IMR-90 (cell line): ENCODE data around the gene TPPP. TPM values are rescaled to one million over a fixed set of nuclear protein-coding genes. Genes with fewer than 3 reads are reported as not detected.

Experiments used
- ATAC-seq: fragments of 200-7000 bp; cut with Tn5 transposase; 2 replicates; pipeline ENCODE4 v1.9.1; 2020; ENCODE audit warnings: low read depth, mild to moderate bottlenecking, moderate library complexity
- BruUV-seq: library from RNA; stranded (reverse); fragments of 400-500 nt; replicated peaks from 2 replicates; lab custom pipeline; 2021; lab: Mats Ljungman, UMichigan
- CTCF ChIA-PET: fragments of 300-600 bp; formaldehyde crosslinking; extraction: SDS; loops from one replicate; lab custom pipeline; 2021; ENCODE audit warnings: antibody characterized with exemption; lab: Yijun Ruan, JAX
- POLR2A ChIA-PET: fragments of 300-600 bp; sonication (Branson Sonifier 250); formaldehyde crosslinking; loops from one replicate; lab custom pipeline; 2022; ENCODE audit warnings: antibody characterized with exemption; ENCODE audit not compliant: unreplicated experiment; lab: Charles Lee
- DNase-seq: peaks from one replicate; pipeline ENCODE4 v3.0.0; 2013
- H2AFZ ChIP-seq: replicated peaks from 2 replicates; pipeline ENCODE3; 2013; ENCODE audit warnings: low read length, mild to moderate bottlenecking; ENCODE audit not compliant: poor library complexity
- H2AK5ac ChIP-seq: 2 replicates; pipeline ENCODE4 v1.6.1; 2013; ENCODE audit warnings: low read depth, low read length, inconsistent platforms
- H2AK9ac ChIP-seq: replicated peaks from 2 replicates; pipeline ENCODE3; 2013; ENCODE audit warnings: mild to moderate bottlenecking, low read depth, low read length, moderate library complexity; ENCODE audit not compliant: poor library complexity
- H2BK120ac ChIP-seq: 2 replicates; pipeline ENCODE4 v1.6.1; 2013; ENCODE audit warnings: low read depth, low read length, inconsistent platforms
- H2BK15ac ChIP-seq: 3 replicates; pipeline ENCODE4 v1.6.1; 2013; ENCODE audit warnings: low read depth, low read length, inconsistent platforms
- H2BK20ac ChIP-seq: 2 replicates; pipeline ENCODE4 v1.6.1; 2013; ENCODE audit warnings: low read depth, mild to moderate bottlenecking, inconsistent platforms, low read length, moderate library complexity
- H2BK5ac ChIP-seq: 2 replicates; pipeline ENCODE4 v1.6.1; 2013; ENCODE audit warnings: mild to moderate bottlenecking, low read depth, low read length, inconsistent platforms; ENCODE audit not compliant: poor library complexity, severe bottlenecking
- H3K14ac ChIP-seq: replicated peaks from 2 replicates; pipeline ENCODE4 v1.6.1; 2013; ENCODE audit warnings: low read depth, low read length, inconsistent platforms
- H3K18ac ChIP-seq: 2 replicates; pipeline ENCODE4 v1.6.1; 2013; ENCODE audit warnings: low read depth, low read length, control low read depth
- H3K23ac ChIP-seq: 2 replicates; pipeline ENCODE4 v1.6.1; 2013; ENCODE audit warnings: low read depth, low read length, inconsistent platforms
- H3K27ac ChIP-seq: 2 replicates; pipeline ENCODE4 v1.5.1; 2013; ENCODE audit warnings: mild to moderate bottlenecking, control low read depth, low read length; ENCODE audit not compliant: insufficient read depth
- H3K27me3 ChIP-seq: 2 replicates; pipeline ENCODE4 v1.6.1; 2013; ENCODE audit warnings: low read length; ENCODE audit not compliant: control insufficient read depth, insufficient read depth
- H3K36me3 ChIP-seq: 2 replicates; pipeline ENCODE4 v1.6.1; 2013; ENCODE audit warnings: low read length, mixed read lengths; ENCODE audit not compliant: control insufficient read depth, insufficient read depth
- H3K4ac ChIP-seq: 2 replicates; pipeline ENCODE4 v1.6.1; 2013; ENCODE audit warnings: low read depth, low read length, inconsistent platforms
- H3K4me1 ChIP-seq: 2 replicates; pipeline ENCODE4 v1.6.1; 2013; ENCODE audit warnings: low read length, mixed read lengths; ENCODE audit not compliant: control insufficient read depth, insufficient read depth
- H3K4me2 ChIP-seq: 2 replicates; pipeline ENCODE4 v1.6.1; 2013; ENCODE audit warnings: low read depth, mild to moderate bottlenecking, control low read depth, low read length, moderate library complexity
- H3K4me3 ChIP-seq: 2 replicates; pipeline ENCODE4 v1.5.1; 2013; ENCODE audit warnings: low read depth, mild to moderate bottlenecking, control low read depth, low read length, moderate library complexity; ENCODE audit not compliant: insufficient read depth
- H3K56ac ChIP-seq: 2 replicates; pipeline ENCODE4 v1.6.1; 2013; ENCODE audit warnings: low read length, inconsistent platforms; ENCODE audit not compliant: insufficient read depth; ENCODE audit errors: extremely low read depth
- H3K79me1 ChIP-seq, 2 experiments: 2 replicates each; pipeline ENCODE4 v1.6.1; 2013; ENCODE audit warnings: low read length in 2 of 2, inconsistent platforms in 1 of 2, low read depth in 1 of 2
- H3K9ac ChIP-seq: 2 replicates; pipeline ENCODE4 v1.6.1; 2013; ENCODE audit warnings: low read depth, low read length, control low read depth
- H3K9me1 ChIP-seq: 2 replicates; pipeline ENCODE4 v1.6.1; 2013; ENCODE audit warnings: low read length, inconsistent platforms; ENCODE audit not compliant: insufficient read depth
- H3K9me3 ChIP-seq: 2 replicates; pipeline ENCODE4 v1.6.1; 2013; ENCODE audit warnings: low read length; ENCODE audit not compliant: control insufficient read depth, insufficient read depth
- H4K20me1 ChIP-seq: 2 replicates; pipeline ENCODE4 v1.6.1; 2013; ENCODE audit warnings: low read length, inconsistent platforms; ENCODE audit not compliant: insufficient read depth
- H4K5ac ChIP-seq: 2 replicates; pipeline ENCODE4 v1.6.1; 2013; ENCODE audit warnings: mild to moderate bottlenecking, low read depth, low read length, control low read depth
- H4K8ac ChIP-seq, 2 experiments: 2 replicates each; pipeline ENCODE4 v1.6.1; 2013; ENCODE audit warnings: low read depth in 2 of 2, low read length in 2 of 2, control low read depth in 1 of 2, inconsistent platforms in 1 of 2
- H4K91ac ChIP-seq: 2 replicates; pipeline ENCODE4 v1.6.1; 2013; ENCODE audit warnings: low read depth, low read length, inconsistent platforms; ENCODE audit not compliant: insufficient read depth
- BHLHE40 ChIP-seq: fragments of 150-350 bp; IDR thresholded peaks from 2 replicates; pipeline ENCODE4 v1.6.1; 2016; ENCODE audit warnings: mild to moderate bottlenecking, low read depth, low read length
- CEBPB ChIP-seq: IDR thresholded peaks from 2 replicates; pipeline ENCODE4 v1.6.1; 2012; ENCODE audit warnings: low read depth, low read length, improper control_type of control experiment
- CHD1 ChIP-seq: IDR thresholded peaks from 2 replicates; pipeline ENCODE4 v1.6.1; 2012; ENCODE audit warnings: low read depth, low read length, improper control_type of control experiment
- CTCF ChIP-seq: conservative IDR thresholded peaks from 2 replicates; pipeline ENCODE4 v1.5.1; 2012; ENCODE audit warnings: mild to moderate bottlenecking, low read depth, low read length, improper control_type of control experiment
- FOS ChIP-seq: fragments of 150-350 bp; IDR thresholded peaks from 2 replicates; pipeline ENCODE4 v1.6.1; 2016; ENCODE audit warnings: low read depth, low read length
- MAFK ChIP-seq: IDR thresholded peaks from 2 replicates; pipeline ENCODE4 v1.6.1; 2012; ENCODE audit warnings: low read depth, low read length, improper control_type of control experiment
- MAZ ChIP-seq: IDR thresholded peaks from 2 replicates; pipeline ENCODE4 v1.6.1; 2012; ENCODE audit warnings: low read depth, mild to moderate bottlenecking, low read length, improper control_type of control experiment, moderate library complexity, borderline replicate concordance
- MXI1 ChIP-seq: IDR thresholded peaks from 2 replicates; pipeline ENCODE4 v1.6.1; 2012; ENCODE audit warnings: low read depth, mild to moderate bottlenecking, low read length, moderate library complexity, borderline replicate concordance
- NFE2L2 ChIP-seq: fragments of 150-350 bp; IDR thresholded peaks from 2 replicates; pipeline ENCODE4 v1.6.1; 2016; ENCODE audit warnings: low read depth, mild to moderate bottlenecking, low read length
- POLR2A ChIP-seq: IDR thresholded peaks from 2 replicates; pipeline ENCODE4 v1.6.1; 2012; ENCODE audit warnings: mild to moderate bottlenecking, low read depth, low read length
- RAD21 ChIP-seq: IDR thresholded peaks from 2 replicates; pipeline ENCODE4 v1.6.1; 2012; ENCODE audit warnings: low read length, improper control_type of control experiment
- RCOR1 ChIP-seq: IDR thresholded peaks from 2 replicates; pipeline ENCODE4 v1.6.1; 2012; ENCODE audit warnings: mild to moderate bottlenecking, low read length, improper control_type of control experiment; ENCODE audit not compliant: insufficient replicate concordance
- RFX5 ChIP-seq: IDR thresholded peaks from 2 replicates; pipeline ENCODE4 v1.8.0; 2012; ENCODE audit warnings: low read depth, mild to moderate bottlenecking, low read length, moderate library complexity
- SMC3 ChIP-seq: fragments of 150-350 bp; IDR thresholded peaks from 2 replicates; pipeline ENCODE4 v1.6.1; 2016; ENCODE audit warnings: low read depth, mild to moderate bottlenecking, antibody characterized with exemption, low read length, moderate library complexity
- USF2 ChIP-seq: fragments of 150-350 bp; IDR thresholded peaks from 2 replicates; pipeline ENCODE4 v1.6.1; 2017; ENCODE audit warnings: mild to moderate bottlenecking, antibody characterized with exemption, low read length, low read depth
- WGBS, 2 experiments: methylation state at CpG; one replicate each; pipeline versions ENCODE4 v1.1.5 to v1.1.7; 2013; ENCODE audit warnings: missing lambda C conversion rate in 2 of 2; ENCODE audit not compliant: insufficient read length in 1 of 2; ENCODE audit errors: extremely low coverage in 2 of 2; 5-methylcytosine and 5-hydroxymethylcytosine counted together
- dilution Hi-C: fragments of 300-500 bp; cut with HindIII; formaldehyde crosslinking; loops from one replicate; pipeline ENCODE4 v1.14.3; 2018; ENCODE audit warnings: low sequenced_read_pairs; ENCODE audit not compliant: unreplicated experiment
- in situ Hi-C: fragments of 300-500 bp; cut with MboI; formaldehyde crosslinking; loops from 3 replicates; pipeline ENCODE4 v1.14.3; 2019; ENCODE audit warnings: low sequenced_read_pairs, inconsistent platforms, mixed read lengths
- intact Hi-C: fragments of 100-400 bp; cut with micrococcal nuclease; formaldehyde crosslinking; loops from 2 replicates; pipeline ENCODE4 v1.10.0; 2022
- polyA plus RNA-seq, 3 experiments: library from polyadenylated mRNA; depleted of rRNA; stranded (reverse); fragments of >200 nt; gene quantifications; 2 replicates each; pipeline ENCODE4 v1.2.3, GENCODE V29; 2012; ENCODE audit warnings: low replicate concordance in 1 of 3
- total RNA-seq: library from RNA; depleted of rRNA; stranded (reverse); fragments of >200 nt; gene quantifications from 2 replicates; pipeline ENCODE4 v1.2.3, GENCODE V29; 2012
- TF ChIP-seq, protein P1 (sequence below): fragments of 150-350 bp; IDR thresholded peaks from 2 replicates; pipeline ENCODE4 v1.6.1; 2016; ENCODE audit warnings: low read depth, mild to moderate bottlenecking, low read length, moderate library complexity, borderline replicate concordance

Gene TPPP
- total and polyA plus RNA-seq, 2 of the 4 experiments (the other 2 are of a cell fraction): under 0.01 to 0.07 TPM

DNA sequence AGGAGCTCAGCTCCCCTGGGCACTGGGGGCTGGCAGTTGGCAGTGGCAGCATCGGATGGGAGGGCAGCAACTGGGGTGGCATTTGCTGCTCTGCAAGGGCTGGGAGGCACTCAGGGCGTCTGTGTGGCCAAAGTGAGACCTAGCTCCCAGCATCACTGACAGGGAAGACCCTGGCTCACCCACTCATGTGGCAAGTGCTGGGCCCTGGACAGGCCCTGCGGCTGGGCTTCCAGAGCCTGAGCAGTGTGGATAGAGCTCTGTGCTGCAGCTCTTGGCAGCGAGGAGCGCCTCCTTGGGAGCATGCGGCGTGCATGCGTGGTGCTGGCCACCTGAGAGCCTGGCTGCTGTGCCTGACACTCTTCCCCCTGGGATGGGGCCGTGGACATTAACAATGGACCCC is 70.8 kb downstream of the TPPP start:
- H3K23ac ChIP-seq: no peak overlapping the region
- H4K5ac ChIP-seq: no peak overlapping the region
- H2BK5ac ChIP-seq: no peak overlapping the region
- no peak overlapping the region for H3K4me3 ChIP-seq
- no peak overlapping the region for H3K14ac ChIP-seq
- ChIA-PET POLR2A (no interaction called here), CTCF (no interaction called here)
- H3K9me1 ChIP-seq: no peaks in the 10 kb centered on the region
- H3K36me3 ChIP-seq: peaks cover 8% of the 10 kb centered on the region
- no peaks in the 10 kb centered on the region for H3K9me3 ChIP-seq
- H3K56ac ChIP-seq: no peak overlapping the region
- no peaks in the 10 kb centered on the region for H3K27me3 ChIP-seq
- TF ChIP-seq RCOR1: no peak
- TF ChIP-seq NFE2L2: no peak
- TF ChIP-seq, protein P1, sequence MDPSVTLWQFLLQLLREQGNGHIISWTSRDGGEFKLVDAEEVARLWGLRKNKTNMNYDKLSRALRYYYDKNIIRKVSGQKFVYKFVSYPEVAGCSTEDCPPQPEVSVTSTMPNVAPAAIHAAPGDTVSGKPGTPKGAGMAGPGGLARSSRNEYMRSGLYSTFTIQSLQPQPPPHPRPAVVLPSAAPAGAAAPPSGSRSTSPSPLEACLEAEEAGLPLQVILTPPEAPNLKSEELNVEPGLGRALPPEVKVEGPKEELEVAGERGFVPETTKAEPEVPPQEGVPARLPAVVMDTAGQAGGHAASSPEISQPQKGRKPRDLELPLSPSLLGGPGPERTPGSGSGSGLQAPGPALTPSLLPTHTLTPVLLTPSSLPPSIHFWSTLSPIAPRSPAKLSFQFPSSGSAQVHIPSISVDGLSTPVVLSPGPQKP: no peak
- no peak for TF ChIP-seq CTCF
- TF ChIP-seq MXI1: no peak
- TF ChIP-seq USF2: no peak
- no peak for TF ChIP-seq SMC3
- TF ChIP-seq MAZ: no peak
- no peak for TF ChIP-seq CEBPB
- no peak for TF ChIP-seq RAD21
- no peak for TF ChIP-seq FOS
- TF ChIP-seq BHLHE40: no peak
- no peak for TF ChIP-seq POLR2A
- no peak for TF ChIP-seq RFX5
- no peak for TF ChIP-seq CHD1
- TF ChIP-seq MAFK: no peak
- H3K4me2 ChIP-seq: no peak overlapping the region
- no peak overlapping the region for H3K27ac ChIP-seq
- no peak overlapping the region for H2BK120ac ChIP-seq
- in situ Hi-C loops: no loop called here
- no peaks in the 10 kb centered on the region for H4K20me1 ChIP-seq
- DNase-seq (no peak), ATAC-seq (no peak)
- dilution Hi-C loops: no loop called here
- no peak overlapping the region for H2AK5ac ChIP-seq
- no peak overlapping the region for H2BK15ac ChIP-seq
- 94% methylated on average over 5 of the region's 9 CpGs; no CpG with 5 or more reads in 1 of the 2 experiments for WGBS, 2 experiments
- no peak overlapping the region for H2AK9ac ChIP-seq
- no peak overlapping the region for H3K18ac ChIP-seq
- no peak overlapping the region for H3K9ac ChIP-seq
- H3K79me1 ChIP-seq: peaks cover 3 to 6% of the 10 kb centered on the region in 2 experiments
- H3K4me1 ChIP-seq: no peaks in the 10 kb centered on the region
- intact Hi-C loops: no loop called here
- no peak overlapping the region for H4K91ac ChIP-seq
- H2AFZ ChIP-seq: no peak overlapping the region
- no TSS peak for BruUV-seq
- H3K4ac ChIP-seq: no peak overlapping the region
- no peak overlapping the region for H4K8ac ChIP-seq
- H2BK20ac ChIP-seq: no peak overlapping the region
